ENCODE data around the gene AKAP6. TPM values are rescaled to one million over a fixed set of nuclear protein-coding genes. Genes with fewer than 3 reads are reported as not detected.

The AKAP6 gene
- total RNA-seq, 1 experiment from 2014 or later: 0.96 TPM

DNA sequence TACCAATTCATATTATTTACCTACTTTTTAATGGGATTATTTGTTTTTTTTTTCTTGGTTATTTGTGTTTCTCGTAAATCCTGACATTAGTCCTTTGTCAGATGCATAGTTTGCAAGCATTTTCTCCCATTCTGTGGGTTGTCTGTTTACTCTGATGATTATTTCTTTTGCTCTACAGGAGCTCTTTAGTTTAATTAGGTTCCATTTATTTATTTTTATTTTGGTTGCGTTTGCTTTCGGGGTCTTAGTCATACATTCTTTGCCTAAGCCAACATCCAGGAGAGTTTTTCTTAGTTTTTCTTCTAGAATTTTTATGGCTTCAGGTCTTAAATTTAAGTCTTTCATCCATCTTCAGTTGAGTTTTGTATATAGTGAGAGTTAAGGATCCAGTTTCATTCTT lies 289.9 kb downstream of the AKAP6 start:
- DNase-seq (ENCODE audit: low read depth): no peak

DNA sequence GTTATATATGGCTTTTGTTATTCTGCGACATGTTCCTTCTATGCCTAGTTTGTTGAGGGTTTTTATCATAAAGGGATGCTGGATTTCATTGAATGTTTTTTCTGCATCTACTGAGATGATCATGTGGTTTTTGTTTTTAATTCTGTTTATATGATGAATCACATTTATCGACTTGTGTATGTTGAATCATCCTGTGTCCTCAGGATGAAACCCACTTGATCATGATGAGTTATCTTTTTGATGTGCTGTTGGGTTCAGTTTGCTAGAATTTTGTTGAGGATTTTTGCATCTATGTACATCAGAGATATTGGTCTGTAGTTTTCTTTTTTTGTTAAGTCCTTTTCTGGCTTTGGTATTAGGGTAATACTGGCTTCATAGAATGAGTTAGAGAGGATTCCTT lies 291.2 kb downstream of the AKAP6 start:
- peak; percentile 42 for DNase-seq (ENCODE audit: low read depth)

DNA sequence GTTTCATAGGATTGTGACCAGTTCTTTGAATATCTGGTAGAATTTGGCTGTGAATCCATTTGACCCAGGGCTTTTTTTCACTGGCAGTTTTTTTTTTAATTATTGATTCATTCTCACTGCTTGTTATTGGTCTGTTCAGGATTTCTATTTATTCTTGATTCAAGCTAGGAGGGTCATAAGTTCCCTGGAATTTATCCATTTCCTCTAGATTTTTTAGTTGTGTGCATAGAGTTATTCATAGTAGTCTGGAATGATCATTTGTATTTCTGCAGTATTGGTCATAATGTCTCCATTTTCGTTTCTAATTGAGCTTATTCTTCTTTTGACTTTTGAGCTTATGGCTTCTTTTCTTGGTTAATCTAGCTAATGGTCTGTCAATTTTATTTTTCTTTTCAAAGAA lies 291.6 kb downstream of the AKAP6 start:
- DNase-seq (ENCODE audit: low read depth): peak; percentile 19

DNA sequence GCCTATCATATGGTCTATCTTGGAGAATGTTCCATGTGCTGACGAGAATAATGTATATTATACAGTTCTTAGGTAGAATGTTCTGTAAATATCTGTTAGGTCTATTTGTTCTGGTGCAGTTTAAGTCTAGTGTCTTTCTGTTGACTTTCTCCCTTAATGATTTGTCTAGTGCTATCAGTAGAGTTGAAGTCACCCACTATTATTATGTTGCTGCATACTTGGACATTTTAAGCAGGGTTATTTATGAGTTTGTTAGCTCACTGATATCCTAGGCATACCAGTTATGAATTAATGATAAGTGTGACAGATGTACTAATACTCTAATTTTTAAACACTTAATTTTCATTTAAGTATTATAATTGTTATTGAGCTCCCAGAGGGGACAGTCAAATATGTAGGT lies 292.5 kb downstream of the AKAP6 start:
- no peak for DNase-seq (ENCODE audit: low read depth)

DNA sequence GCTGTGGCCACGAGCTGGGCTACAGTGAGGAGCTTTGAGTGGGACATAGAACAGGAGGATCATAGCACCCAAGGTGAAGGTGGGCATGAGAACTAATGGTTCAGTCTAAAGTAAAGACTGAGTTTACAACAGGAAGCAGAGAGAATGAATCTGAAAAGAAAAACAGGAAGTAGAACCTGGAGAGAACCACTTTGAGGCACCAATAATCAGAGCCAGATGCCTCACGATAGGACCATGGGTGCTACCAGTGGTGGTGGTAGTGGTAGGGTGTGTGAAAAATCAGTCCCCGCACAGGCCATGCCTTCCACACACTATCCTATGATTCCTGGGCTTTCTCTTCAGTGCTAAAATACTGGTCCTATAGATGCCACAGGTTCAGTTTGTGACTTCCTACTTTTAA lies 293.6 kb downstream of the AKAP6 start:
- no peak for DNase-seq (ENCODE audit: low read depth)

DNA sequence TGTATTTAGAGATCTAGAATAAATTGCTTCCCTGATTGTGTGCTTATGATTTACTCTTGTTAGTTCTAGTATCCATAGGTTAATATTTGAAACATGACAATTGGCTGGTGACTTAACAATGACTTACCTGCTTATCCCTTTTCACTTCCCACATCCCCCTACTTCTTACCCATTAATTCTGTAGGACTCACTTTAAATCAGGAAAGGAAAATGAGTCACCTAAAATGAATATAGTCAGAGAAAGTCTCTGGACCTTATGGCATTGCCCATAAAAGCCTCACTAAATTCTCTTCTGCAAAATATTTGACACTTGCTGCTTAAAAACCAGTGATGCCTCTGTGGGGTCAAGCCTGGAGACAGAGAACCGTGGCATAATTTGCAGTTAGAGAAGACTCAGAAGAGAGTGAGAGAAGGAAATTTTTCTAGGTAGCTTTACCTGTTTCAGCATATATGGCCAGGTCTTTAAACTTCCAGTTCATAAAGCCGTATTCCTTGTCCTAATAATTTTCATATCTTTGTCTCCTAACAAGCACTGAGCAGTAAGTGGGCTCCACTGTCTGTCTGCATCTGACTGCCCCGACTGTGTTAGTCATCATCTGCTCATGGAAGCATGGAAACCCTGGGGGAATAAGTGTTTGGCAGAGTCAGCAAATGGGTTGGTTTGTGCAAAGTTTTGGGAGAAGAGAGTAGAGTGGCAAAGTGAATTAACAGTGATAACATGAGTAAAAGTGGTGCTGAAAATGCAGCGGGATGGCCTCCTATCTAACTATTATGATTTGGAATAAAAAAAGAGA lies 294.4 kb downstream of the AKAP6 start:
- peak; percentile 47 for DNase-seq (ENCODE audit: low read depth)

DNA sequence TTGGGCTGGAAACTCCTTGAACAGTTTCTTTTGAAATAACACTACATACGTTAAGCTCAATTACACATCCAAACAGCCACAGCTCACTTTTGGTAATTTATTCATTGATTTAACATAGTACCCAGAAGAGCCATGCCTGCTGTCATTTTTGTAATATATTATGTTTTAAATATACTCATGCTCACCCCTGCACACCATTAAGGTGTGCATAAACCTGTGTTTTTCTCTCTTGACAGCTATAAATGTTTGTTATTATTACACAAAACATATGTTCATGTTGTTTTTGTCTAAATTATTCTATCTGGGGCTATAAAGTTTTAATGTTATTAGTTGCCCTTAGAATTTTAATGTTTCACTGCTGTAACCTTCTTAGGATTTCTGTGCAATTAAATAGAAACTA lies 296.1 kb downstream of the AKAP6 start:
- no peak for DNase-seq (ENCODE audit: low read depth)

DNA sequence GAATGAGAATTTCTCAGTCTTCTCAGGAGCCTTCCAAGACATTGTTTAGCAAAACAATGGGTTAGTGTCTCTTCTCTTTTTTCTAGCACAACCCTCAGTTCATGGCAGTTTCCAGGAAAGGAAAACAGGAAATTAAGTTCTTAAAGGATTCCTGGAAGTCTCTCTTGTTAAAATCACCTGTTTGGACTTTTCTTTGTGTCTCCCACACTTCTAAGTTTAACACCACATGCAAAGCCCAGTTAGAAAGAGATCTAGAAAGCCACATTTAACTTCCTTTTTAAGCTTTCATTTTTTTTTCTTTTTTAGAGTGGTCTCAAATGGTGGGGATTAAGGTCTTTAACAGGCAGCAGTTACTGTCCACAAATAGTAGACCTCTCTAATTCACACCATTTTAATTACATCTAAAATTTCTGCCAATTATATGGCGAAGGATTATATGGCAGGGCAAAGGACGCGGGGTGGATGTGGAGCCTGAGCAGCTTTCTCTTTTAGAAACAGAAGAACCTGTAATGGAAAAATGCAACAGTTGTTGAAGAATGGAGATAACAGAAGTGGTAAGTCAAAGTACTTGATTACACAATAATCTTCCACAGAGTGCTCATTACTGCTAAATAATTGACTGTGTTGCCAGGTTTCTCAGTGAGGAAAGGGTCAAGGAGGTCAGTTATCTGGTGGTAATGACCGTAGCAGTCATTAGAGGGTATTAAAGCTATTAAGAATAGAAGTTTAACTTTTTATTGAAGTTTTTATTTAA lies 298.6 kb downstream of the AKAP6 start:
- no peak for DNase-seq (ENCODE audit: low read depth)

DNA sequence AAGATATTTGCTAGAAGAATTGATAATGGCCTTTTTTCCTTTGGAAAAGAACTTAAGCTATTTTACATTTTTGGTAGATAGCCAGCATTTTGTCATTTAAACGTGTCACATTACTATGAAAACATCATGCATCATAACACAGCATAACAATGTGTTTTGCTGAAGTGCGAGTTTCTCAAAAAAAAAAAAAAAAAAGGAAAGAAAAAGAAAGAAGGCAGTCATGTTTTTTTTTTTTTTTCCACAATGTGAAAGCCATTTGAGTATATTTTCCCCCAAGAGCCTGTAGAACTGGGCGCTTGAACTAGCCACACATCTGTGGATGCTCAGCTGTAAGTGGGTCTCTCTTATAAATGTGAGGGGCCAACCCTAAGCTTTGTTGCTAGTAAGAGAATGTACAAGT lies 300.1 kb downstream of the AKAP6 start:
- DNase-seq (ENCODE audit: low read depth): no peak

DNA sequence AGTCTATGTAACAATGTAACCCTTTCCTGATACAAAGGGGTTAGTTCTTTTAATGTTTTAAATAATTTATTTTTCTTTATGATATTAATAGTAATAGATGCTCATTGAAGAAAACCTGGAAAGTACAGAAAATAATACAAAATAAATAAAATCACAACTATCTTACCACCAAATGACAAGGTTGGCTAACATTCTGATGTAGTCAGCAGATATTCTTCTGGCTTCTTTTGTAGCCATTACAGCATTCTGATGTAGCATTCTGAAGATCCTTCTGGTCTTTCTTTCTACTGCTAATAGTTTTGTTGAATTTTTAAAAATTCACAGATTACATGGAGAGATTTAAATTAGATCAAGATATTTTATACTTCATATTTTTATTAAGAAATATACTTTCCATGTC lies 301.6 kb downstream of the AKAP6 start:
- DNase-seq (ENCODE audit: low read depth): no peak

DNA sequence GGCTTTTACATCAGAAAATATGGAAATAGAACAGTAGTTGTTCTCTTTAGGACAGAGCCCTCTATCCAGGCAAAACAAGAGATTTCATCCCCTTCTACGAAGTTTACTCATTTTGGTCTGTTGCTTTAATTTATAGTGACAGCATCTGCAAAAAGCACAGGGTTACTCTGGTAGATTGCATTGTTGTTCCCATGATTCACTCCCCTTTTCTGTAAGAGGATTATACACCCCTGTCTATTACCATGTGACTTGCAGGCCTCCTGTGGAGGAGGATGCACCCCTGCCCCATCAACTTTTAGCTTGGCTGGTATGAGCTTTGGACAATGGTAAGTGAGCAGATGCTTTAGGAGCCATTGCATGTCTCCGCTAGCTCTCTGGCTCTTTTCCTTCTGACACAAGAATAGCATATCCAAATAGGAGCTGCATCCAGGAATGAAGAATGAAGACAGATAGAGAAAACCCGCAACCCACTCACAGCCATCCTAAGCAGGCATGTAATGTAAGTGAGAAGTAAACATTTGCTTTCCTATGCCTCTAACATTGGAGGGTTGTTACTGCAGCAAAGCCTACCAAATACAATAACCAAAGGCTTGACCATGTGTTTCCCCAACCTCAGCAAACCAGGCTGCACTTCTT lies 304.2 kb downstream of the AKAP6 start:
- no peak for DNase-seq (ENCODE audit: low read depth)

DNA sequence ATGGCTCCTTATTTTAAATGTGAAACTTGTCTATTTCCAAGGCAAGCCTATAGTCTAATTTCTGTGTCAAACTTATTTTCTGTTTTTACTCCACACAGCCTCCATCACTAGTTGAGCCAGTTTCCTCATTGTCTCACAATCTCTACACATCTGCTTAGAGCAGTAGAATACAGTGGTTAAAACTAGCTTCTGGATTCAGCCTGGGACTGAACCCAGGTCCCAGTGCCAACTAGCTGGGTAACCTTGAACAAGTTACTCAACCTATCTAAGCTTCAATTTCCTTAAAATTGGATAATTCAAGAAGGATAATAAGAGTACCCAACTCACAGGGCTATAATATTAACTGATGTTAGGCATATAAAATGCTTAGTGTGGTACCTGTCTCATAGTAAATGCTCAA lies 304.8 kb downstream of the AKAP6 start:
- no peak for DNase-seq (ENCODE audit: low read depth)

DNA sequence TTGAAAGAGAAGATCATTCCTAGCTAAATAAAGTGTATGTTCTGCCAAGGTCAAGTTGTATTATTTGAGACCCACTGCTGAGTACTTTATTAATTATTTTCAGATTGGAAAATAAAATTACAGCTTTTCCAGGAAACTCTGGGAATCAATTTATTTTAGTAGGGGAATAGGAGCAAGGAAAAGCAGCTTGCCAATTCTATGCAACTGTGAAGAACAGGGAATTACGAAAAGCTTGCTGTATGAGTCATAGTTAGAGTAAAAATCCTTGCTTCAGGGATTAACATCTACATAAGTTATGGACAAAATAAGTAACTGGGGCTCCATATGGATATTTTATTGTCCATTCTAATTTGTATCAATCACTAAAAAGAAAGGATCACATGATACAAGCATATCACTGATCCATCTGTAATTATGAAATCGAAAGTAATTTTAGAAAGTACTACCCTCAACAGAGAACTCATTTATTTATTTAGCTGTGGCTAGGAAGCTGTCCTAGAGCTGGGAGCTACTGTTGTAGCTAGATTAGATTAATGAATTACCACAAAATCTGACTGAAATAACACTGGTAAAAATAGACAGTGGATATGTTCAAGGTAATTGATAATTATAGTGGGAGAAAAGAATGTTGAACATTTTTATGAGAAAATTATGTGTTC lies 306.1 kb downstream of the AKAP6 start:
- peak; percentile 65 for DNase-seq (ENCODE audit: low read depth)

DNA sequence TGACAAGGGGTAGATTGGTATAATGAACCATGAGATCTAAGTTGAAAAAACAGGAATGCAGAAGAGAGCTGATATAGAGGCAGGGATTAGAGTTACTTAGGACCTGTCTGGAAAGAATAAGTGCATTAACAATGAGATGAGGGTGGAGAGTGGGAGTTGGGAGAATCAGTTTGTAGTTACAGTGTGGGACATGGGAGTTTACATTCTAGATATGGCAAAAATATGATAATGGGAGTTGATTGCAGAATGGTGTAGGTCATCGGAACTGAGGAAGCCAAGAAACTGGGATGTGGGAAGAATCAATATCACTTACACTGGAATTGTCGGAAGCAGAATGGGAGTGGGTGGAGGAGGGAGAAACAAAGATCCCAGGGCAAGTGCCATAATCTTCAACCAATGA lies 308.5 kb downstream of the AKAP6 start:
- no peak for DNase-seq (ENCODE audit: low read depth)

DNA sequence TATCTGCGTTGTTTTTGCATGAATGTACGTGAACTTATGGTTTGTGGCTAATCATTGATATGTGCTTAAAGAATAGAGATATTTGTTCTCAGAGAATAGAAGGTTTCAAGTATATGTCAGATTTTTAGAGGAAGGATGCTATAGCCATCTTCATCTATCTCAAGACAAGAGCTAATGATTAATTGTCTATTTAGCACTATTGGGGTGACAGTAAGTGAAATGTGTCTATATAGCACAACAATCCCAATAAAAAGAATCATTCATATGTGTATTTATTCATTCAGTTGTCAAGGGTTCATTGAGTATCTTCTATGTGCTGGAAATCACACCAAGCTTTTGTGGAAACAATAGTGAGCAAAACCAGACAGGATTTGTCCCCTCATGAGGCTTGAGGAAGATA lies 310.1 kb downstream of the AKAP6 start:
- no peak for DNase-seq (ENCODE audit: low read depth)

DNA sequence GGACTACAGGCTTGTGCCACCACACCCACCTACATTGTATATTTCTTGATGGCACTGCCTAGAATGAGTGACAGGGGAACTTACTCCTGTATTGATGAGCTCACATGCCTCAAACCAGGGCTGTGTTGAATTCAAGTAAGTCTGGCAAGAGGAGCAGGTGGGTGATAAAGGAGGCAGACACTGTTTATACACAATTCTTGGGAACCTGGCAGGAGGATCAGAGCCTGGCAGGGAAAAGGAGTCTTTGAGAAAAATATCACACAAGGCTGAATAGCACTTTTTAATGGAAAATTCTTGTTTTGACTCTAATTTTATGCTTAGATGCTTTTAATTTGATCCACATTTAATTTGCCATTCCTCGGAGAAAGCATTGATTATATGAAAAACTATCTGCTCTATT lies 316.5 kb downstream of the AKAP6 start:
- no peak for DNase-seq (ENCODE audit: low read depth)

DNA sequence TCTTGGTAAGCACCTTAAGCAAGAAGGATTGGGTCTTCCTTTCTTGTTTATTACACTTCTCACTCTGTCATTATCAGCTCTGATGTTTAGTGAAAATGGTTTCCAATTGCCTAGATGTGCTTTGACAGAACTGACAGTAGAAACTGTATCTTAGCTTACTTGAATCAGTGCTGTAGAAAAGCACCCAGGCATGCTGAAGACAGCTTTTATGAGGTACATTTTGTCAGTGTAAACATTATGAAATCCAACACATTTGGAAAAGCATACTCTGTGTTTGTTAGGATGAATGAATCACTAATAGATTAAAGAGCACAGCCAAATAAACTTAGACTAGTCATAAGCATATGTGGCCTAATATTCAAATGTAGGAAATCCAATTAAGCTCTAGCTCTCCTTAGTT lies 319.3 kb downstream of the AKAP6 start:
- DNase-seq (ENCODE audit: low read depth): no peak

DNA sequence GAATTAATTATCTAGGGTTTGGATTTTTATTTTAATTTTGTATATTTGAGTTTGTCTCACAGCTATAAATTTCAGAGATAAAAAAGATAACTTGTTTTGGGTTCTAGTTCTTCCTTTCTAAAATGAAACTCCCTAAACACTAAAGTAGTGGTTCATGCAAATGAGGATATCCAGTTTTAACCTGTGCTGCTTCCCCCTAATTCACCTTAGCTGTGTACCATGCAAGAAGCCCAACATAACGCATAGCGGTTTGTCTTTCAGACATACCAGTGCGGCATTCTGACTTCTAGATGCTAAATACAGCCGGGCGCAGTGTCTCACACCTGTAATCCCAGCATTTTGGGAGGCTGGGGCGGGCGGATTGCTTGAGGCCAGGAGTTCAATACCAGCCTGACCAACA lies 320.9 kb downstream of the AKAP6 start:
- DNase-seq (ENCODE audit: low read depth): no peak

DNA sequence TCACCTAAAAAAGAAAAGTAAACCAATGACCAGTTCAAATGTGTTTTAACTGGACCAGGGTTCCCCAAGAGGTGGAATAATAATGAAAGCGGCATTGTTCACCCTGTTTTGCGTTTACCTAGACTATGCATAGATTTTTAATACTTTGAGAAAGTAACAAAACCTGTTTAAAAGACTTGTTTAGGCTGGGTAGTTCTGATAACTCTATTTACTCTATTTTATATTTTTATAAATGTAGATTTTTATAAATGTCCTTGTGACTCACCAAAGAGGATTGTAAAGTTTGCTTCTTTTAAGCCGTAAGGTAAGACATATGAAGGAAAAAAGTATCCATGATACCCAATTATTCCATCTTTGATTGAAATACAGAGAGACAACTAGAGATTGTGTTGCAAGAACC lies 321.6 kb downstream of the AKAP6 start:
- no peak for DNase-seq (ENCODE audit: low read depth)

DNA sequence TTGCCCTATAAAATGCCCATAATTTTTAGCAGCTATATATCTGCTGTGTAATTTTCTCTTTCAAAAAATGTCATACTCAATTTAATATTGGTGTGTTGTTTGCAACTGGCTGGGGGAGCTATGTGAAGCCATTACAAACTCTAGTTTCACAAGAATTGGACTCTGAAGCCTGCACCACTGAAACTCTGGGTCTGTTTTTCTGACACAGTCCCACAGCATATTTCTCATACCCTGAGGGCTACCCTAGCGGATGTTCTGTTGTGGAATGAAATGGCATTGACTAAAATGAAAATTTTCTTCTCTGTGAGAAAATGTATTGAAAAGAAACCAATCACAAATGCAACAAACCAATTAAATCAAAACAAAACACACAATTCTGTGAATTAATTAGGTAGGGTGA lies 325.0 kb downstream of the AKAP6 start:
- no peak for DNase-seq (ENCODE audit: low read depth)

DNA sequence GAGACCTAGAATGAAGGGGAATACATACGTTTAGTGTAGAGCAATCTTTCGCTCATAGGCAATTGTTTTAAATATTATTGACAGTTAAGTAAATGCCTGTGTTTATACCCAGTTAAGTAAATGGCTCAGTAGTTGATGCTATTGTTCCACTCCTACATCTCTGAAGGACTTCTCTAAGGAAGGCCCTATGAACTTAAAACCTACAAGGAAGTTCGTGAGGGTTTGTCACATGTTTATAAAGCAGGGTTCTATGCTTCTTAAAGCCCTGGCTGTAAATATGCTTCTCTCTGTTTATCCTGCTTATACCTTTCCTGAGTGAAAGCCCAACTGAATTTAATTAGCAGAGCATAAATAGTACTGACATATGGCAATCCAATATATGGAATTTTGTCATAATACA lies 327.5 kb downstream of the AKAP6 start:
- DNase-seq (ENCODE audit: low read depth): no peak

DNA sequence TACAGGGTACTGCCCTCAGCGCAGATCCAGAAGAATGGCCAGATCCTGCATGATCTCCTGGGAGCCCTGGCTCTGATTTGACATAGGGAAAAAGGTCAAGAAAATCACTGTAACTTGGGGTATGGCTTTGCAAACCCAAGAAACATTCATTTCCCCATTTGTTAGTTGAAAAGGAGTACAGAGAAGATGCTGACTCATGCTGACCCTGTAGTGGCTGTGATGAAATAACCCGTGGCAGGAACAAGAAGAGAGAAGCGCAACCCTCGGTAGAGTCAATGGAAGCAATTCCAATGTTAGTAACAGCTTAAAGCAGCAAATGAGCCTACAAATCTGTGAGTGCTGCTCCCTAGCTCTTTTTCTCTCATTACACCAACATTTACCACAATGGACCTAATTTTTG lies 328.0 kb downstream of the AKAP6 start:
- peak; percentile 64 for DNase-seq (ENCODE audit: low read depth)
